Right lobe of liver (tissue), 4 donors: ENCODE data around the gene EXOC4.

Source experiments
- CTCF ChIP-seq, 4 donors: fragments of 200-600 bp in 3 of 4; fragments of 450-650 bp in 1 of 4; IDR thresholded peaks; one replicate each; pipeline versions ENCODE4 v1.5.1 to v1.8.0; 2016 to 2022; ENCODE audit warnings: antibody characterized with exemption in 4 of 4, mild to moderate bottlenecking in 2 of 4
- POLR2A ChIP-seq: fragments of 450-650 bp; IDR thresholded peaks from one replicate; pipeline ENCODE4 v1.6.1; 2017; ENCODE audit warnings: antibody characterized with exemption, mild to moderate bottlenecking
- donor health status: DM: no; HTN: no; CAD: no.
- donor health status: DM: no; HTN: no; CAD: no.
- donor health status: DM: no; HTN: yes; CAD: no.

- TF ChIP-seq POLR2A (no peak), CTCF (IDR thresholded peaks at IDR 0.05) (peak in 3 of 4 donors; percentile 27 to 37 (median 36))
Observed at GRCh38 chr7:133854739-133855138, 601.9 kb downstream of the EXOC4 start.
